ENCODE measurements around the gene UNKL.

UNKL gene

GRCh38 chr16:1320097-1320496 is 94.4 kb downstream of the UNKL start:
- Histone ChIP-seq H3K9ac (ENCODE audit: low read length) (no peak overlapping the region), H3K36me3 (ENCODE audit: insufficient read depth, low read length) (peaks cover 66% of the 10 kb centered on the region), H3K4me1 (ENCODE audit: insufficient read depth, low read length) (no peaks in the 10 kb centered on the region), H3K9me3 (ENCODE audit: low read length) (no peaks in the 10 kb centered on the region), H3K4me3 (ENCODE audit: low read depth in 1 of 2, low read length in 2 of 2) (no peak overlapping the region), H3K27me3 (ENCODE audit: control insufficient read depth in 1 of 2, insufficient read depth in 2 of 2, low read length in 2 of 2) (no peaks in the 10 kb centered on the region), H3K27ac (ENCODE audit: low read depth, low read length) (no peak overlapping the region)

- Histone ChIP-seq H3K9me3 (ENCODE audit: low read length) (no peaks in the 10 kb centered on the region), H3K36me3 (ENCODE audit: insufficient read depth, low read length) (peaks cover 73% of the 10 kb centered on the region), H3K4me3 (ENCODE audit: low read depth in 1 of 2, low read length in 2 of 2) (no peak overlapping the region), H3K4me1 (ENCODE audit: insufficient read depth, low read length) (no peaks in the 10 kb centered on the region), H3K27me3 (ENCODE audit: control insufficient read depth in 1 of 2, insufficient read depth in 2 of 2, low read length in 2 of 2) (no peaks in the 10 kb centered on the region), H3K27ac (ENCODE audit: low read depth, low read length) (no peak overlapping the region), H3K9ac (ENCODE audit: low read length) (no peak overlapping the region)
Measured at GRCh38 chr16:1319041-1319440, 95.5 kb downstream of the UNKL start.

- H3K36me3 ChIP-seq (ENCODE audit: insufficient read depth, low read length): peaks cover 75% of the 10 kb centered on the region
- no peaks in the 10 kb centered on the region for H3K9me3 ChIP-seq (ENCODE audit: low read length)
- no peak overlapping the region for H3K27ac ChIP-seq (ENCODE audit: low read depth, low read length)
- H3K9ac ChIP-seq (ENCODE audit: low read length): no peak overlapping the region
- no peak overlapping the region for H3K4me3 ChIP-seq (ENCODE audit: low read depth in 1 of 2, low read length in 2 of 2)
- no peaks in the 10 kb centered on the region for H3K27me3 ChIP-seq (ENCODE audit: control insufficient read depth in 1 of 2, insufficient read depth in 2 of 2, low read length in 2 of 2)
- H3K4me1 ChIP-seq (ENCODE audit: insufficient read depth, low read length): no peaks in the 10 kb centered on the region
Measured at GRCh38 chr16:1318268-1318545, 96.3 kb downstream of the UNKL start.

- Histone ChIP-seq H3K4me3 (ENCODE audit: low read depth in 1 of 2, low read length in 2 of 2) (no peak overlapping the region), H3K36me3 (ENCODE audit: insufficient read depth, low read length) (peaks cover 75% of the 10 kb centered on the region), H3K4me1 (ENCODE audit: insufficient read depth, low read length) (peaks cover 5% of the 10 kb centered on the region), H3K27me3 (ENCODE audit: control insufficient read depth in 1 of 2, insufficient read depth in 2 of 2, low read length in 2 of 2) (no peaks in the 10 kb centered on the region), H3K27ac (ENCODE audit: low read depth, low read length) (no peak overlapping the region), H3K9ac (ENCODE audit: low read length) (no peak overlapping the region), H3K9me3 (ENCODE audit: low read length) (no peaks in the 10 kb centered on the region)
Measured at GRCh38 chr16:1317479-1318267, 96.8 kb downstream of the UNKL start.

GRCh38 chr16:1316033-1316405 is 98.5 kb downstream of the UNKL start:
- H3K27ac ChIP-seq (ENCODE audit: low read depth, low read length): no peak overlapping the region
- H3K9me3 ChIP-seq (ENCODE audit: low read length): no peaks in the 10 kb centered on the region
- H3K4me3 ChIP-seq (ENCODE audit: low read depth in 1 of 2, low read length in 2 of 2): no peak overlapping the region
- H3K4me1 ChIP-seq (ENCODE audit: insufficient read depth, low read length): peaks cover 21% of the 10 kb centered on the region
- H3K9ac ChIP-seq (ENCODE audit: low read length): no peak overlapping the region
- H3K36me3 ChIP-seq (ENCODE audit: insufficient read depth, low read length): peaks cover 73% of the 10 kb centered on the region
- H3K27me3 ChIP-seq (ENCODE audit: control insufficient read depth in 1 of 2, insufficient read depth in 2 of 2, low read length in 2 of 2): no peaks in the 10 kb centered on the region

- no peak overlapping the region for H3K27ac ChIP-seq (ENCODE audit: low read depth, low read length)
- H3K4me1 ChIP-seq (ENCODE audit: insufficient read depth, low read length): peaks cover 28% of the 10 kb centered on the region
- no peaks in the 10 kb centered on the region for H3K27me3 ChIP-seq (ENCODE audit: control insufficient read depth in 1 of 2, insufficient read depth in 2 of 2, low read length in 2 of 2)
- no peak overlapping the region for H3K4me3 ChIP-seq (ENCODE audit: low read depth in 1 of 2, low read length in 2 of 2)
- H3K9me3 ChIP-seq (ENCODE audit: low read length): no peaks in the 10 kb centered on the region
- H3K36me3 ChIP-seq (ENCODE audit: insufficient read depth, low read length): peaks cover 66% of the 10 kb centered on the region
- H3K9ac ChIP-seq (ENCODE audit: low read length): no peak overlapping the region
Measured at GRCh38 chr16:1315081-1316032, 99.1 kb downstream of the UNKL start.

- peaks cover 58% of the 10 kb centered on the region for H3K36me3 ChIP-seq (ENCODE audit: insufficient read depth, low read length)
Measured at GRCh38 chr16:1314399-1315068, 100.0 kb downstream of the UNKL start.

GRCh38 chr16:1313721-1314369 is 100.7 kb downstream of the UNKL start:
- H3K27me3 ChIP-seq (ENCODE audit: control insufficient read depth in 1 of 2, insufficient read depth in 2 of 2, low read length in 2 of 2): no peaks in the 10 kb centered on the region
- no peak overlapping the region for H3K4me3 ChIP-seq (ENCODE audit: low read depth in 1 of 2, low read length in 2 of 2)
- H3K9ac ChIP-seq (ENCODE audit: low read length): no peak overlapping the region
- H3K27ac ChIP-seq (ENCODE audit: low read depth, low read length): no peak overlapping the region
- H3K4me1 ChIP-seq (ENCODE audit: insufficient read depth, low read length): peaks cover 30% of the 10 kb centered on the region
- peaks cover 51% of the 10 kb centered on the region for H3K36me3 ChIP-seq (ENCODE audit: insufficient read depth, low read length)
- no peaks in the 10 kb centered on the region for H3K9me3 ChIP-seq (ENCODE audit: low read length)

More at GRCh38 chr16:1314399-1315068, 100.0 kb downstream of the UNKL start:
- Histone ChIP-seq H3K9me3 (ENCODE audit: low read length) (no peaks in the 10 kb centered on the region), H3K4me3 (ENCODE audit: low read depth in 1 of 2, low read length in 2 of 2) (no peak overlapping the region), H3K9ac (ENCODE audit: low read length) (no peak overlapping the region), H3K27ac (ENCODE audit: low read depth, low read length) (no peak overlapping the region), H3K27me3 (ENCODE audit: control insufficient read depth in 1 of 2, insufficient read depth in 2 of 2, low read length in 2 of 2) (no peaks in the 10 kb centered on the region), H3K4me1 (ENCODE audit: insufficient read depth, low read length) (peaks cover 30% of the 10 kb centered on the region)
